Pancreas (tissue), 10 donors: ENCODE results near the gene HSPA4. TPM values are rescaled to one million over a fixed set of nuclear protein-coding genes. Genes with fewer than 3 reads are reported as not detected.
"Not testable (repeated sequence)": the region's sequence is repeated elsewhere in the genome, so short reads cannot be mapped to it uniquely, and the experiment has no call there.

ENCODE experiments used
- ATAC-seq, 4 donors: fragments of 200-7000 bp; cut with Tn5 transposase; one replicate each; pipeline versions ENCODE4 v1.8.0 to v1.9.1; 2020; ENCODE audit warnings: mild to moderate bottlenecking in 4 of 4, moderate library complexity in 4 of 4
- DNase-seq, 6 donors: peaks; one replicate each; pipeline ENCODE4 v3.0.0-alpha.2; 2020
- FAIRE-seq: peaks from 2 replicates; lab custom pipeline; 2012; peaks lifted over from hg19 to GRCh38; lab: Jason Lieb, UNC
- H3K27ac ChIP-seq, 4 donors: fragments of 200-600 bp; sonication (generic); 1 replicate in 3 of 4; 2 replicates in 1 of 4; pipeline versions ENCODE4 v1.5.0 to v1.8.0; 2020
- H3K27me3 ChIP-seq, 4 donors: fragments of 200-600 bp; one replicate each; pipeline ENCODE4 v1.8.0; 2021
- H3K36me3 ChIP-seq, 3 donors: fragments of 200-600 bp; sonication (generic) in 1 of 3; one replicate each; pipeline versions ENCODE4 v1.5.0 to v1.8.0; 2020 to 2021
- H3K4me1 ChIP-seq, 3 donors: fragments of 200-600 bp; one replicate each; pipeline ENCODE4 v1.8.0; 2021
- H3K4me3 ChIP-seq, 4 donors: fragments of 200-600 bp; sonication (generic) in 2 of 4; one replicate each; pipeline versions ENCODE4 v1.5.0 to v1.8.0; 2020 to 2021
- H3K9me3 ChIP-seq, 4 donors: fragments of 200-600 bp; one replicate each; pipeline ENCODE4 v1.8.0; 2021
- CTCF ChIP-seq, 4 donors: fragments of 200-600 bp; sonication (generic) in 3 of 4; IDR thresholded peaks; one replicate each; pipeline versions ENCODE4 v1.5.0 to v1.8.0; 2021; ENCODE audit warnings: antibody characterized with exemption in 4 of 4
- WGBS, 2 donors: extraction: QIAGEN DNeasy Blood & Tissue Kit; methylation state at CpG; one replicate each; pipeline ENCODE4 v1.1.7; 2013; 5-methylcytosine and 5-hydroxymethylcytosine counted together
- intact Hi-C, 3 donors: fragments of 100-400 bp; cut with DNase I; formaldehyde crosslinking; loops; one replicate each; pipeline versions ENCODE4 v1.11.1 to v1.14.2; 2022
- polyA plus RNA-seq, 2 donors: library from polyadenylated mRNA; stranded (reverse); fragments of 200-250 nt; gene quantifications; one replicate each; pipeline ENCODE4 v1.2.3, GENCODE V29; 2013
- total RNA-seq, 6 donors: library from RNA; stranded (reverse); fragmentation: NEBNext Ultra II Directional in 4 of 6; extraction: Animal tissue kit (Norgen Biotek cat#: 25700) in 4 of 6; gene quantifications; one replicate each; pipeline versions ENCODE4 v1.2.1 to v1.2.4, GENCODE V29; 2021 to 2023
- donor health status: healthy with polysubstance abuse.
- donor health status: DM: no; HTN: no; CAD: no; lungs with moderate emphysema.
- donor health status: DM: no; HTN: no; CAD: no.
- donor health status: control.
- donor health status: control.
- donor health status: Bipolar disorder and iron deficiency.
- donor health status: DM: yes; HTN: yes; CAD: no.
- donor health status: DM: no; HTN: no; CAD: no.
- donor health status: DM: no; HTN: no; CAD: no.
- donor health status: DM: yes; HTN: yes; CAD: no.

Gene HSPA4
- total and polyA plus RNA-seq, 8 donors = 21.3 to 44.0 (median 32.1) TPM

- 93 to 95% methylated on average over 7 of the region's 7 CpGs for WGBS, 2 donors
- FAIRE-seq (no peak), ATAC-seq (no peak), DNase-seq (no peak)
- H3K27ac ChIP-seq = no peak overlapping the region
- intact Hi-C loops = no loop called here
- H3K36me3 ChIP-seq = peaks cover 0 to 7% (median 0%) of the 10 kb centered on the region in 3 donors
- H3K4me3 ChIP-seq = no peak overlapping the region
- no peaks in the 10 kb centered on the region for H3K27me3 ChIP-seq
- no peaks in the 10 kb centered on the region for H3K9me3 ChIP-seq
- H3K4me1 ChIP-seq = no peaks in the 10 kb centered on the region
- TF ChIP-seq CTCF (IDR thresholded peaks at IDR 0.05) = no peak
These were observed 29.2 kb downstream of the HSPA4 start for GRCh38 chr5:133081036-133081435.

- H3K36me3 ChIP-seq = peaks cover 0 to 7% (median 0%) of the 10 kb centered on the region in 3 donors
- intact Hi-C loops = no loop called here
- H3K27me3 ChIP-seq = no peaks in the 10 kb centered on the region
- no peak overlapping the region for H3K4me3 ChIP-seq
- H3K9me3 ChIP-seq = no peaks in the 10 kb centered on the region
- no peak for FAIRE-seq
- TF ChIP-seq CTCF (IDR thresholded peaks at IDR 0.05) = no peak
- ATAC-seq = no peak
- WGBS, 2 donors = 96 to 100% methylated on average over 1 of the region's 1 CpG
- no peak for DNase-seq
- no peaks in the 10 kb centered on the region for H3K4me1 ChIP-seq
- no peak overlapping the region for H3K27ac ChIP-seq
These were observed 29.9 kb downstream of the HSPA4 start for GRCh38 chr5:133081703-133082102.

- Histone ChIP-seq H3K4me1 (no peaks in the 10 kb centered on the region), H3K27ac (no peak overlapping the region), H3K4me3 (no peak overlapping the region), H3K27me3 (no peaks in the 10 kb centered on the region), H3K9me3 (no peaks in the 10 kb centered on the region), H3K36me3 (peaks cover 0 to 7% (median 4%) of the 10 kb centered on the region in 3 donors)
- WGBS, 2 donors = 91 to 92% methylated on average over 4 of the region's 4 CpGs
- intact Hi-C loops = no loop called here
- FAIRE-seq = no peak
- no peak for ATAC-seq
- no peak for TF ChIP-seq CTCF (IDR thresholded peaks at IDR 0.05)
- DNase-seq = no peak
These were observed 30.3 kb downstream of the HSPA4 start for GRCh38 chr5:133082128-133082527.

DNA sequence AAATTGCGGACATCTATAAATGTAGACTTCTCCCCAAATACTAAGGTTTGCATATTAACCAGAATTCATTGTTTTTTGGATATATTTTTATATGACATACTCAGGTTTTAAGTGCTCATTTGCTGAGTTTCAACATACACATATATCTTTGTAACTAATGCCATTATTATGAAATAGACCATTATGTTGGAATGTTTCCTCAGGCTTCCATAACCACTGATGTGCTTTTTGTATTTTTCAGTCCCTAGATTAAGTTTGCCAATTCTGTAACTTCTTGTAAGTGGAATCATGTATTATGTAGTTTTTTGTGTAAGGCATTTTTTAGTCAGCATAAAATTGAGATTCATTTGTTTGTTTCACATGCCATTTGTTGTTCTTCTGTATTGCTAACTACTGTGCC, 32.1 kb downstream of the HSPA4 start:
- FAIRE-seq = no peak
- no peak overlapping the region for H3K27ac ChIP-seq
- no peak for DNase-seq
- H3K27me3 ChIP-seq = no peaks in the 10 kb centered on the region
- no peaks in the 10 kb centered on the region for H3K9me3 ChIP-seq
- no peak overlapping the region for H3K4me3 ChIP-seq
- H3K4me1 ChIP-seq = no peaks in the 10 kb centered on the region
- peaks cover 0 to 7% (median 5%) of the 10 kb centered on the region in 3 donors for H3K36me3 ChIP-seq
- 96 to 100% methylated on average over 1 of the region's 1 CpG for WGBS, 2 donors
- TF ChIP-seq CTCF (IDR thresholded peaks at IDR 0.05) = no peak
- no peak for ATAC-seq
- intact Hi-C loops = no loop called here

GRCh38 chr5:133085171-133085570, 33.4 kb downstream of the HSPA4 start:
- 95 to 97% methylated on average over 6 of the region's 6 CpGs for WGBS, 2 donors
- ATAC-seq, DNase-seq, H3K9me3 ChIP-seq, H3K27me3 ChIP-seq, H3K4me1 ChIP-seq, H3K27ac ChIP-seq, H3K4me3 ChIP-seq, intact Hi-C loops, FAIRE-seq: not testable (repeated sequence)
- peaks cover 0 to 17% (median 7%) of the 10 kb centered on the region in 3 donors for H3K36me3 ChIP-seq
